Measurements from ENCODE around the gene VN1R5.
A peak's percentile ranks its signal among the peaks of the same experiment; 100 is the strongest.

VN1R5 gene

GRCh38 chr1:247210376-247211117 lies 45.3 kb upstream of the VN1R5 start:
- peaks cover 0 to 12% of the 10 kb centered on the region in 2 experiments; a peak in 1 of 3 replicates for H3K36me3 ChIP-seq (ENCODE audit: control insufficient read depth in 2 of 2, insufficient read depth in 1 of 2, low read length in 2 of 2)
- H3K4me3 ChIP-seq (ENCODE audit: low read depth, low read length) = peak overlapping the region; percentile 71
- CTCF ChIA-PET = no interaction called here
- no peak overlapping the region; the same call in 1 of the 2 replicates for H3K27ac ChIP-seq (ENCODE audit: extremely low read depth, low read depth, low read length)
- peak; percentile 68 for TF ChIP-seq ZBTB11 (tag by site-specific recombination; conservative IDR thresholded peaks at IDR 0.05; ENCODE audit: low read depth)
- peak; percentile 18; the same call in 1 of the 2 replicates for TF ChIP-seq ZFHX2 (tag by site-specific recombination; conservative IDR thresholded peaks at IDR 0.05)
- TF ChIP-seq SP2 (tag by site-specific recombination; IDR thresholded peaks at IDR 0.05) = peak; percentile 80
- peak; percentile 67 for TF ChIP-seq ZNF335 (tag by site-specific recombination; conservative IDR thresholded peaks at IDR 0.05)
- TF ChIP-seq BCL6B (tag by site-specific recombination; IDR thresholded peaks at IDR 0.05) = no peak
- TF ChIP-seq ZXDB (tag by site-specific recombination; IDR thresholded peaks at IDR 0.05) = 0 out of 2 replicates have a peak, but pooled peaks have one; percentile 23
- TF ChIP-seq KLF9 (tag by site-specific recombination; IDR thresholded peaks at IDR 0.05; ENCODE audit: low read depth) = 0 out of 2 replicates have a peak, but pooled peaks have one; percentile 30
- no peak for TF ChIP-seq PBX3 (CRISPR knock-in tag; IDR thresholded peaks at IDR 0.05)
- TF ChIP-seq PATZ1 (tag by site-specific recombination; IDR thresholded peaks at IDR 0.05) = no peak
- no peak for TF ChIP-seq ZNF132 (tag by site-specific recombination; IDR thresholded peaks at IDR 0.05; ENCODE audit: borderline replicate concordance)
- TF ChIP-seq ZBTB8A (tag by site-specific recombination; IDR thresholded peaks at IDR 0.05) = 0 out of 2 replicates have a peak, but pooled peaks have one; percentile 13
- TF ChIP-seq ZSCAN5A (tag by site-specific recombination; IDR thresholded peaks at IDR 0.05) = no peak
- TF ChIP-seq ZBTB26 (tag by site-specific recombination; optimal IDR thresholded peaks at IDR 0.05) = peak; percentile 17
- TF ChIP-seq ZNF561 (tag by site-specific recombination; IDR thresholded peaks at IDR 0.05; ENCODE audit: borderline replicate concordance) = no peak
- H3K9me3 ChIP-seq (ENCODE audit: control insufficient read depth, insufficient read depth, low read depth, low read length) = no peaks in the 10 kb centered on the region
- H3K4me1 ChIP-seq (ENCODE audit: control insufficient read depth, insufficient read depth, low read length) = no peaks in the 10 kb centered on the region
- POLR2A ChIA-PET = no interaction called here

All from HEK293 (cell line).